Fibroblast of lung (primary cell): ENCODE data around the gene IFI27. TPM values are rescaled to one million over a fixed set of nuclear protein-coding genes. Genes with fewer than 3 reads are reported as not detected.
"Not testable (repeated sequence)": the region's sequence is repeated elsewhere in the genome, so short reads cannot be mapped to it uniquely, and the experiment has no call there.

Experiments
- DNase-seq, 2 donors: peaks; one replicate each; pipeline versions ENCODE4 v3.0.0 to v3.0.0-alpha.2; 2010; ENCODE audit warnings: low read depth in 2 of 2
- H2AFZ ChIP-seq: 2 replicates; pipeline ENCODE4 v1.5.1; 2012; ENCODE audit warnings: low read length, control low read depth, inconsistent platforms
- H3K27ac ChIP-seq: 2 replicates; pipeline ENCODE4 v1.5.1; 2011; ENCODE audit warnings: low read length, control low read depth; ENCODE audit not compliant: insufficient read depth
- H3K27me3 ChIP-seq: 2 replicates; pipeline ENCODE4 v1.5.1; 2011; ENCODE audit warnings: mild to moderate bottlenecking, low read length; ENCODE audit not compliant: control insufficient read depth, insufficient read depth
- H3K36me3 ChIP-seq: 2 replicates; pipeline ENCODE4 v1.5.1; 2011; ENCODE audit warnings: low read length; ENCODE audit not compliant: control insufficient read depth, insufficient read depth
- H3K4me1 ChIP-seq: 2 replicates; pipeline ENCODE4 v1.5.1; 2011; ENCODE audit warnings: low read length; ENCODE audit not compliant: control insufficient read depth, insufficient read depth; ENCODE audit errors: extremely low read depth
- H3K4me2 ChIP-seq: 2 replicates; pipeline ENCODE4 v1.5.1; 2011; ENCODE audit warnings: low read length, control low read depth; ENCODE audit not compliant: insufficient read depth; ENCODE audit errors: extremely low read depth
- H3K4me3 ChIP-seq, 4 experiments: fragments of 200-600 bp in 1 of 4; sonication (generic) in 1 of 4; replicated peaks in 1 of 4; 2 replicates each; pipeline ENCODE4 v1.5.1; 2011 to 2016; ENCODE audit warnings: low read length in 4 of 4, low read depth in 3 of 4, mild to moderate bottlenecking in 3 of 4, control low read depth in 2 of 4, inconsistent platforms in 1 of 4, mixed read lengths in 1 of 4; ENCODE audit not compliant: insufficient read depth in 1 of 4; ENCODE audit errors: control extremely low read depth in 1 of 4
- H3K79me2 ChIP-seq: 2 replicates; pipeline ENCODE4 v1.5.1; 2012; ENCODE audit warnings: mild to moderate bottlenecking, low read length, inconsistent platforms; ENCODE audit not compliant: control insufficient read depth, insufficient read depth
- H3K9ac ChIP-seq: 2 replicates; pipeline ENCODE4 v1.5.1; 2011; ENCODE audit warnings: mild to moderate bottlenecking, low read length, control low read depth; ENCODE audit not compliant: insufficient read depth
- H3K9me3 ChIP-seq: 2 replicates; pipeline ENCODE4 v1.5.1; 2012; ENCODE audit warnings: low read depth, low read length; ENCODE audit not compliant: control insufficient read depth, insufficient read depth
- H4K20me1 ChIP-seq: 2 replicates; pipeline ENCODE4 v1.5.1; 2011; ENCODE audit warnings: low read length; ENCODE audit not compliant: control insufficient read depth, insufficient read depth; ENCODE audit errors: extremely low read depth
- EZH2 ChIP-seq: IDR thresholded peaks from 2 replicates; pipeline ENCODE4 v1.5.1; 2012; ENCODE audit warnings: low read length, control low read depth, mild to moderate bottlenecking; ENCODE audit errors: missing control alignments
- polyA minus RNA-seq: library from RNA; depleted of rRNA, polyadenylated mRNA; stranded (reverse); fragments of >200 nt; gene quantifications from 2 replicates; pipeline ENCODE4 v1.2.3, GENCODE V29; 2011; ENCODE audit warnings: low replicate concordance
- polyA plus RNA-seq, 2 donors: library from polyadenylated mRNA; depleted of rRNA in 1 of 2; stranded (reverse) in 1 of 2; unstranded in 1 of 2; fragments of >200 nt; gene quantifications; 2 replicates each; pipeline ENCODE4 v1.2.1, GENCODE V29; 2011 to 2012; ENCODE audit warnings: missing spikeins in 1 of 2
- total RNA-seq: library from RNA; depleted of rRNA; stranded (reverse); fragments of >200 nt; gene quantifications from 2 replicates; pipeline ENCODE4 v1.2.1, GENCODE V29; 2014
- TF ChIP-seq, protein P1 (sequence below), 2 donors: IDR thresholded peaks in 1 of 2; conservative IDR thresholded peaks in 1 of 2; 1 replicate in 1 of 2; 2 replicates in 1 of 2; pipeline ENCODE4 v1.5.1; 2011 to 2012; ENCODE audit warnings: low read length in 2 of 2, control low read depth in 1 of 2, inconsistent platforms in 1 of 2, low read depth in 1 of 2, mild to moderate bottlenecking in 1 of 2

Gene IFI27
- total RNA-seq (7.9 and 11.6 TPM in 2 replicates), polyA plus RNA-seq (8.3 and 32.2 TPM in 2 replicates), polyA minus RNA-seq (1.1 TPM in 1 of 2 replicates, not detected in the other)
- 7.7 and 26.1 TPM in 2 replicates for polyA plus RNA-seq (2012)

DNA sequence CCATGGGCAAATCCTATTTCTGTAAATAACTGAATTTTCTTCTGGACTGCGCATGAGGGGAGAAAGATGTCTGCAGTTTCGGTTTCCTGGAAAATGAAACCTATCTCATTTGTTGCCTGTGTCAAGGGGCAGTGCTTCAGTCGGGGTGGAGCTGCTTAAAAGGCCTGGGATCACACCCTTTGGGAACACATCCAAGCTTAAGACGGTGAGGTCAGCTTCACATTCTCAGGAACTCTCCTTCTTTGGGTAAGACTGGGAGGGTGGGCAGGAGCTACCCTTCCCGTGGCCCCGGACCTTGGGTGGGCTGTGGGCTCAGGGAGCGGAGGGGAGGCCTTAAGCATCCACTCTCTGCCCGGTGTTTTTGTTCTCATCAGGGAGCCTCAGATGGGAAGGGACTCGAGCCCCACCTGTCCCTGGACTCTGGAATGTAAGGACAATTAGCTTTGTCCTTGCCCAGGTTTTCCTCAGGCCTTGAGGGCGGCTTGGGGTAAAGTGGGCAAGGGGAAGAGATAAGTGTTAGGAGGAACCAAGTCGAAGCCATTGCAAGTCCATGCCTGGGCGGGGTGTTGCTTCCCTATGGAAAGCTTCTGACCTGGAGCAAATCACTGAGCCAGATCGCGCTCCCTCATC is at the start of gene IFI27:
Gene IFI27 (plus strand): TSS at position 185 of the 630 bp plus-strand sequence.
- Histone ChIP-seq H3K27ac (no peak within 1 kb of the TSS), H3K27me3 (no peaks in the 10 kb centered on the region), H3K4me2 (peak within 1 kb of the TSS; percentile 53), H3K9ac (no peak within 1 kb of the TSS), H3K4me3 (no peak within 1 kb of the TSS), H2AFZ (no peak within 1 kb of the TSS), H3K36me3 (no peaks in the 10 kb centered on the region), H4K20me1 (no peaks in the 10 kb centered on the region), H3K79me2 (no peaks in the 10 kb centered on the region), H3K9me3 (no peaks in the 10 kb centered on the region), H3K4me1 (no peaks in the 10 kb centered on the region)
- peak; percentile 57 to 77 for DNase-seq
- no peak for TF ChIP-seq EZH2
- TF ChIP-seq, protein P1, sequence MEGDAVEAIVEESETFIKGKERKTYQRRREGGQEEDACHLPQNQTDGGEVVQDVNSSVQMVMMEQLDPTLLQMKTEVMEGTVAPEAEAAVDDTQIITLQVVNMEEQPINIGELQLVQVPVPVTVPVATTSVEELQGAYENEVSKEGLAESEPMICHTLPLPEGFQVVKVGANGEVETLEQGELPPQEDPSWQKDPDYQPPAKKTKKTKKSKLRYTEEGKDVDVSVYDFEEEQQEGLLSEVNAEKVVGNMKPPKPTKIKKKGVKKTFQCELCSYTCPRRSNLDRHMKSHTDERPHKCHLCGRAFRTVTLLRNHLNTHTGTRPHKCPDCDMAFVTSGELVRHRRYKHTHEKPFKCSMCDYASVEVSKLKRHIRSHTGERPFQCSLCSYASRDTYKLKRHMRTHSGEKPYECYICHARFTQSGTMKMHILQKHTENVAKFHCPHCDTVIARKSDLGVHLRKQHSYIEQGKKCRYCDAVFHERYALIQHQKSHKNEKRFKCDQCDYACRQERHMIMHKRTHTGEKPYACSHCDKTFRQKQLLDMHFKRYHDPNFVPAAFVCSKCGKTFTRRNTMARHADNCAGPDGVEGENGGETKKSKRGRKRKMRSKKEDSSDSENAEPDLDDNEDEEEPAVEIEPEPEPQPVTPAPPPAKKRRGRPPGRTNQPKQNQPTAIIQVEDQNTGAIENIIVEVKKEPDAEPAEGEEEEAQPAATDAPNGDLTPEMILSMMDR (conservative IDR thresholded peaks at IDR 0.05 in 1 of 2, IDR thresholded peaks at IDR 0.05 in 1 of 2; ENCODE audit: low read depth in 1 of 2, low read length in 2 of 2) = no peak

DNA sequence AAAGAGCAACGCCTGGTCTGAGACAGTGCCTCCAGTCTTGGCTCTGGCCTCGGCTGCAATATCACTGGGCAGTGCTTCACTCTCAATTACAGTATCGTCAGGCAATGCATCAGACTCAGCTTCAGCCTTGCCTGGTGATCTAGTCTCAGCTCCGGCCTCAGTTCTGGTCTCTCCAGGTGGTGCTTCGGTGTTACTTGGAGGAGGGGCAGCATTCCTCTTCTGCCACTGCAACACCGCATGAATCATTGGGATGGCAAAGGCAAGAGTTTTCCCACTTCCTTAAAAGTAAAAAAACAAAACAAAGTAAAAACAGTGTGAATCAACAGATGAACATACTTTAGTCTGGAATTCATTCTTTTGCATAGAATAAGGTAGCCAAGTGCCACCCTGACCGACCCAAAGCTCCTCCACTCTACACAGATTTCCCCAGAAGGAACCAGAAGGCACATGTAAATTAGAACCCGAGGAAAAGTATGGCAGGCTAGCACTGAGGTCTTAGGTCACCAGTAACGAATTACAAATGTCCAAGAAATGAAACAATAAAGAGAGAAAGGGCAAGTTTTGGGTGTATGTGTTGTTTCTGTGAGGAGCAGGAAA is 48.1 kb upstream of the IFI27 start:
- H2AFZ ChIP-seq = no peak overlapping the region
- H3K27me3 ChIP-seq = no peaks in the 10 kb centered on the region
- H3K4me2 ChIP-seq = peak overlapping the region; percentile 8
- H3K4me3 ChIP-seq = no peak overlapping the region
- no peaks in the 10 kb centered on the region for H3K4me1 ChIP-seq
- H4K20me1 ChIP-seq = no peaks in the 10 kb centered on the region
- H3K9me3 ChIP-seq = no peaks in the 10 kb centered on the region
- DNase-seq = peak in 1 of 2 donors; percentile 89
- peaks cover 43% of the 10 kb centered on the region for H3K79me2 ChIP-seq
- peaks cover 17% of the 10 kb centered on the region for H3K36me3 ChIP-seq
- no peak overlapping the region for H3K9ac ChIP-seq
- H3K27ac ChIP-seq = no peak overlapping the region
- TF ChIP-seq, protein P1 (conservative IDR thresholded peaks at IDR 0.05 in 1 of 2, IDR thresholded peaks at IDR 0.05 in 1 of 2; ENCODE audit: low read depth in 1 of 2, low read length in 2 of 2) = no peak
- no peak for TF ChIP-seq EZH2

DNA sequence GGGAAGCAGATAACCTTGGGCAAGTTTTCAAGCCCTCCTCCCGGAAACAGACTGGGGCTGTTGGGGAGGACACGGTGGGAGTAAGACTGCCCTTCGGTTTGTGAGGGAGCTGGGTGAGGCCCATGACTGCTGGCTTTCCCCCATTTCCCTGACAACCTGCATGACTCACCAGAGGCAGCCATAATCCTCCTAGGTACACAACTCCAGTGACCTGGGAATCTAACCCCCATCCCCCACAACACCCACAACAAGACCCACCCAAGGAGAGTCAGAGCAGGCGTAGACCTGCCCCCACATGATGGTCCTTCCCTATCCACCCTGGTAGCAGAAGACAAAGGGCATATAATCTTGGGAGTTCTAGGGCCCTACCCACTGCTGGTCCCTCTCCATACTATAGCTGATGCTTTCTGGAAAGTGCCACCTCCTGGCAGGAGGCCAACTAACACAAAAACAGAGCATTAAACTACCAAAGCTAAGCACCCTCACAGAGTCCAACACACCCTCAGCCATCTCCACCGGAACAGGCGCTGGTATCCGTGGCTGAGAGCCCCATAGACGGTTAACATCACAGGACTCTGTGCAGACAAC is 44.4 kb upstream of the IFI27 start:
- Histone ChIP-seq H3K36me3 (peaks cover 5% of the 10 kb centered on the region), H3K4me3 (no peak overlapping the region), H3K79me2 (peaks cover 65% of the 10 kb centered on the region), H3K9me3 (no peaks in the 10 kb centered on the region), H3K27ac (no peak overlapping the region), H2AFZ (no peak overlapping the region), H4K20me1 (no peaks in the 10 kb centered on the region), H3K4me1 (no peaks in the 10 kb centered on the region), H3K27me3 (no peaks in the 10 kb centered on the region), H3K9ac (no peak overlapping the region), H3K4me2 (no peak overlapping the region)
- peak in 1 of 2 donors; percentile 20 for DNase-seq
- TF ChIP-seq EZH2 = no peak

DNA sequence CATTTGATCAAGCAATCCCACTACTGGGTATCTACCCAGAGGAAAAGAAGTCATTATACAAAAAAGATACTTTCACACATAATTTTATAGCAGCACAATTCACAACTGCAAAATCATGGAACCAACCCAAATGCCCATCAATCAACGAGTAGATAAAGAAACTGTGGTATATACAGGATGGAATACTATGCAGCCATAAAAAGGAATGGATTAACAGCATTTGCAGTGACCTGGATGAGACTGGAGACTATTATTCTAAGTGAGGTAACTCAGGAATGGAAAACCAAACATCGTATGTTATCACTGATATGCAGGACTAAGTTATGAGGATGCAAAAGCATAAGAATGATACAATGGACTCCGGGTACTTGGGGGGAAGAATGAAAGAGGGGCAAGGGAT is 38.5 kb upstream of the IFI27 start:
- H3K36me3 ChIP-seq, H3K4me3 ChIP-seq, H3K27ac ChIP-seq, H3K27me3 ChIP-seq, H3K9ac ChIP-seq, H2AFZ ChIP-seq, H4K20me1 ChIP-seq, DNase-seq, H3K4me2 ChIP-seq, H3K4me1 ChIP-seq, H3K9me3 ChIP-seq: not testable (repeated sequence)
- peaks cover 80% of the 10 kb centered on the region for H3K79me2 ChIP-seq
